ENCODE measurements around the gene PSME1. TPM values are rescaled to one million over a fixed set of nuclear protein-coding genes. Genes with fewer than 3 reads are reported as not detected.
A peak's percentile ranks its signal among the peaks of the same experiment; 100 is the strongest.

PSME1 gene
- polyA plus RNA-seq, 1 donor (not counting 4 experiments of a cell fraction or from before 2014, with no cell fraction given): 75.1 TPM

- no peak for DNase-seq (ENCODE audit: low read depth, low spot score)
- Histone ChIP-seq H3K9ac (ENCODE audit: control insufficient read depth, extremely low read depth, insufficient read depth, low read length) (peak overlapping the region; percentile 88), H2AFZ (ENCODE audit: control insufficient read depth, low read length) (no peak overlapping the region), H3K27ac (ENCODE audit: control insufficient read depth, insufficient read depth, low read length) (peak overlapping the region; percentile 52), H3K4me1 (ENCODE audit: control insufficient read depth, extremely low read depth, insufficient read depth, low read length) (peaks cover 20% of the 10 kb centered on the region), H3K79me2 (ENCODE audit: control insufficient read depth, insufficient read depth, low read length) (peaks cover 62% of the 10 kb centered on the region), H3K27me3 (ENCODE audit: control insufficient read depth, extremely low read depth, insufficient read depth, low read length) (no peaks in the 10 kb centered on the region), H3K9me3 (ENCODE audit: control insufficient read depth, low read depth, low read length) (no peaks in the 10 kb centered on the region), H4K20me1 (ENCODE audit: control insufficient read depth, extremely low read depth, insufficient read depth, low read length) (no peaks in the 10 kb centered on the region), H3K4me3 (ENCODE audit: control insufficient read depth in 2 of 3, extremely low read depth in 1 of 3, insufficient read depth in 2 of 3, low read depth in 1 of 3, low read length in 3 of 3) (peak overlapping the region; percentile 82 to 97 (median 91)), H3K4me2 (ENCODE audit: control insufficient read depth, extremely low read depth, insufficient read depth, low read depth, low read length) (peak overlapping the region; percentile 97), H3K36me3 (ENCODE audit: control insufficient read depth in 2 of 2, extremely low read depth in 1 of 2, insufficient read depth in 2 of 2, low read length in 2 of 2) (peaks cover 30 to 46% of the 10 kb centered on the region in 2 experiments), H3K9me1 (ENCODE audit: control insufficient read depth, extremely low read depth, insufficient read depth, low read length) (peaks cover 2% of the 10 kb centered on the region)
- TF ChIP-seq EZH2 (IDR thresholded peaks at IDR 0.05; ENCODE audit: low read length): no peak
- TF ChIP-seq, protein P1, sequence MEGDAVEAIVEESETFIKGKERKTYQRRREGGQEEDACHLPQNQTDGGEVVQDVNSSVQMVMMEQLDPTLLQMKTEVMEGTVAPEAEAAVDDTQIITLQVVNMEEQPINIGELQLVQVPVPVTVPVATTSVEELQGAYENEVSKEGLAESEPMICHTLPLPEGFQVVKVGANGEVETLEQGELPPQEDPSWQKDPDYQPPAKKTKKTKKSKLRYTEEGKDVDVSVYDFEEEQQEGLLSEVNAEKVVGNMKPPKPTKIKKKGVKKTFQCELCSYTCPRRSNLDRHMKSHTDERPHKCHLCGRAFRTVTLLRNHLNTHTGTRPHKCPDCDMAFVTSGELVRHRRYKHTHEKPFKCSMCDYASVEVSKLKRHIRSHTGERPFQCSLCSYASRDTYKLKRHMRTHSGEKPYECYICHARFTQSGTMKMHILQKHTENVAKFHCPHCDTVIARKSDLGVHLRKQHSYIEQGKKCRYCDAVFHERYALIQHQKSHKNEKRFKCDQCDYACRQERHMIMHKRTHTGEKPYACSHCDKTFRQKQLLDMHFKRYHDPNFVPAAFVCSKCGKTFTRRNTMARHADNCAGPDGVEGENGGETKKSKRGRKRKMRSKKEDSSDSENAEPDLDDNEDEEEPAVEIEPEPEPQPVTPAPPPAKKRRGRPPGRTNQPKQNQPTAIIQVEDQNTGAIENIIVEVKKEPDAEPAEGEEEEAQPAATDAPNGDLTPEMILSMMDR (optimal IDR thresholded peaks at IDR 0.05 in 1 of 3, IDR thresholded peaks at IDR 0.05 in 1 of 3, conservative IDR thresholded peaks at IDR 0.05 in 1 of 3; ENCODE audit: extremely low read depth in 1 of 3, insufficient read depth in 2 of 3, low read length in 3 of 3): no peak
- FAIRE-seq: no peak
- dilution Hi-C loops (cut with MboI; ENCODE audit: extremely low pct_ligation_motif_present, low sequenced_read_pairs): no loop called here
Observed at GRCh38 chr14:24147761-24148428, 11.9 kb downstream of the PSME1 start.

DNA sequence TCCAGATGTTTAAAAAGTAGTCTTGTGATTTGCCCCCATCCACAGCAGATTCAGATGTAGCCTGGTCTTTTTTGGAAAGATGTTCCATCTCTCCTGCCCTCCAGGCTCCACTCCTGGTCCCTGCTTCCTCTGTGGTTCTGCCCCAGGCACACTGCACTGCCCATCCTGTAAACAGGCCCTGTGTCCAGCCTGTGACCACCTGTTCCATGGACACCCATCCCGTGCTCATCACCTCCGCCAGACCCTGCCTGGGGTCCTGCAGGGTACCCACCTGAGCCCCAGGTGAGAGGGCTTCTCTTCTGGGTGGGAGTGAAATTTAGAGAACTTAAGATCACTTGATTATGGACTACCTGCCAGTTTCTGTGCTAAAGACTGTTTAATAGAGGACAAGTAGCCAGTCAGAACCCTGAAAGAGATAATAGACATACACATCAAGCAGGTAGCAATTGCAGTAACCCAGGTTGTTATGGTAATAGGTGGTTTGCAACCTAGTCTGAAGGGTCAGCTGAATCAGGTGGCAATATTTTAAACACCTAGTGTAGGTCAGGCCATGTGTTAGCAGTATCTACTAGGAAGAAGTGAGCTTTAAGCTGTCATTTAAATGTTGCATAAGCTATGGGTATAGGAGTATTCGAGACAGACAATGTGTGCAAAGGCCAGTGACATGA is 13.4 kb downstream of the PSME1 start:
- no peak for DNase-seq (ENCODE audit: low read depth, low spot score)
- TF ChIP-seq EZH2 (IDR thresholded peaks at IDR 0.05; ENCODE audit: low read length): no peak
- TF ChIP-seq, protein P1 (optimal IDR thresholded peaks at IDR 0.05 in 1 of 3, IDR thresholded peaks at IDR 0.05 in 1 of 3, conservative IDR thresholded peaks at IDR 0.05 in 1 of 3; ENCODE audit: extremely low read depth in 1 of 3, insufficient read depth in 2 of 3, low read length in 3 of 3): no peak
- Histone ChIP-seq H2AFZ (ENCODE audit: control insufficient read depth, low read length) (no peak overlapping the region), H3K27me3 (ENCODE audit: control insufficient read depth, extremely low read depth, insufficient read depth, low read length) (no peaks in the 10 kb centered on the region), H4K20me1 (ENCODE audit: control insufficient read depth, extremely low read depth, insufficient read depth, low read length) (no peaks in the 10 kb centered on the region), H3K9me1 (ENCODE audit: control insufficient read depth, extremely low read depth, insufficient read depth, low read length) (no peaks in the 10 kb centered on the region), H3K27ac (ENCODE audit: control insufficient read depth, insufficient read depth, low read length) (no peak overlapping the region), H3K79me2 (ENCODE audit: control insufficient read depth, insufficient read depth, low read length) (peaks cover 56% of the 10 kb centered on the region), H3K9me3 (ENCODE audit: control insufficient read depth, low read depth, low read length) (no peaks in the 10 kb centered on the region), H3K9ac (ENCODE audit: control insufficient read depth, extremely low read depth, insufficient read depth, low read length) (no peak overlapping the region), H3K4me2 (ENCODE audit: control insufficient read depth, extremely low read depth, insufficient read depth, low read depth, low read length) (no peak overlapping the region), H3K4me1 (ENCODE audit: control insufficient read depth, extremely low read depth, insufficient read depth, low read length) (peaks cover 20% of the 10 kb centered on the region), H3K36me3 (ENCODE audit: control insufficient read depth in 2 of 2, extremely low read depth in 1 of 2, insufficient read depth in 2 of 2, low read length in 2 of 2) (peaks cover 24 to 39% of the 10 kb centered on the region in 2 experiments), H3K4me3 (ENCODE audit: control insufficient read depth in 2 of 3, extremely low read depth in 1 of 3, insufficient read depth in 2 of 3, low read depth in 1 of 3, low read length in 3 of 3) (no peak overlapping the region)
- dilution Hi-C loops (cut with MboI; ENCODE audit: extremely low pct_ligation_motif_present, low sequenced_read_pairs): no loop called here
- FAIRE-seq: no peak

Measured in keratinocyte (primary cell).